Retinal pigment epithelial cell (primary cell): Measurements from ENCODE around the gene SULT6B1.
A peak's percentile ranks its signal among the peaks of the same experiment; 100 is the strongest.

Experiments used
- DNase-seq: peaks from one replicate; pipeline ENCODE4 v3.0.0-alpha.2; 2010; ENCODE audit warnings: low read depth
- H3K4me3 ChIP-seq: 2 replicates; pipeline ENCODE4 v1.5.1; 2011; ENCODE audit warnings: mild to moderate bottlenecking, low read length, control low read depth, moderate library complexity
- TF ChIP-seq, protein P1 (sequence below): conservative IDR thresholded peaks from 2 replicates; pipeline ENCODE4 v1.5.1; 2011; ENCODE audit warnings: low read depth, low read length, control low read depth, inconsistent platforms

The SULT6B1 gene

DNA sequence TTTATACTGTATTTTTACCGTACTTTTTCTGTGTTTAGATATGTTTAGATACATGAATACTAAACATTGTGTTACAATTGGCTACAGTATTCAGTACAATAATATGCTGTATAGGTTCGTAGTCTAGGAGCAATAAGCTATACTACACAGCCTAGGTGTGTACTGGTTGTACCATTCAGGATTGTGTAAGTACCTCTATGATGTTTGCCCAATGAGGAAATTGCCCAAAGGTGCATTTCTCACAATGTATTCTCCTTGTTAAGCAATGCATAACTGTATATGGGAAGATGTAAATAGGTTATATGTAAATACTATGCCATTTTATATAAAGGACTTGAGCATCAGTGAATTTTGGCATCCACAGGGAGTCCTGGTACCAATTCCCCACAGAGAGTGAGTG, 42.4 kb downstream of the SULT6B1 start:
- no peak for DNase-seq
- TF ChIP-seq, protein P1, sequence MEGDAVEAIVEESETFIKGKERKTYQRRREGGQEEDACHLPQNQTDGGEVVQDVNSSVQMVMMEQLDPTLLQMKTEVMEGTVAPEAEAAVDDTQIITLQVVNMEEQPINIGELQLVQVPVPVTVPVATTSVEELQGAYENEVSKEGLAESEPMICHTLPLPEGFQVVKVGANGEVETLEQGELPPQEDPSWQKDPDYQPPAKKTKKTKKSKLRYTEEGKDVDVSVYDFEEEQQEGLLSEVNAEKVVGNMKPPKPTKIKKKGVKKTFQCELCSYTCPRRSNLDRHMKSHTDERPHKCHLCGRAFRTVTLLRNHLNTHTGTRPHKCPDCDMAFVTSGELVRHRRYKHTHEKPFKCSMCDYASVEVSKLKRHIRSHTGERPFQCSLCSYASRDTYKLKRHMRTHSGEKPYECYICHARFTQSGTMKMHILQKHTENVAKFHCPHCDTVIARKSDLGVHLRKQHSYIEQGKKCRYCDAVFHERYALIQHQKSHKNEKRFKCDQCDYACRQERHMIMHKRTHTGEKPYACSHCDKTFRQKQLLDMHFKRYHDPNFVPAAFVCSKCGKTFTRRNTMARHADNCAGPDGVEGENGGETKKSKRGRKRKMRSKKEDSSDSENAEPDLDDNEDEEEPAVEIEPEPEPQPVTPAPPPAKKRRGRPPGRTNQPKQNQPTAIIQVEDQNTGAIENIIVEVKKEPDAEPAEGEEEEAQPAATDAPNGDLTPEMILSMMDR: no peak
- no peak overlapping the region for H3K4me3 ChIP-seq

DNA sequence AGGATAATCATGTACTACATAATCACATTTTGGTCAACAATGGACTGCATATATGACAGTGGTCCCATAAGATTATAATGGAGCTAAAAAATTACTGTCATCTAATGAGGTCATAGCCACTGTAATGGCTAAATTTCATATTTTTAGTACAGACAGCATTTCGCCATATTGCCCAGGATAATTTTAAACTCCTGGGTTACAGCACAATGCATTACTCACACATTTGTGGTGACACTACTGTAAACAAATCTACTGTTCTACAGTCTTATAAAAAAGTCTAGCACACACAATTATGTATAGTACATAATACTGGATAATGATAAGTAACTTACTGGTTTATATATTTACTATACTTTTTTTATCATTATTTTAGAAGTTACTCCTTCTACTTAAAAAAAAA, 44.5 kb downstream of the SULT6B1 start:
- H3K4me3 ChIP-seq: no peak overlapping the region
- TF ChIP-seq, protein P1: no peak
- DNase-seq: no peak

DNA sequence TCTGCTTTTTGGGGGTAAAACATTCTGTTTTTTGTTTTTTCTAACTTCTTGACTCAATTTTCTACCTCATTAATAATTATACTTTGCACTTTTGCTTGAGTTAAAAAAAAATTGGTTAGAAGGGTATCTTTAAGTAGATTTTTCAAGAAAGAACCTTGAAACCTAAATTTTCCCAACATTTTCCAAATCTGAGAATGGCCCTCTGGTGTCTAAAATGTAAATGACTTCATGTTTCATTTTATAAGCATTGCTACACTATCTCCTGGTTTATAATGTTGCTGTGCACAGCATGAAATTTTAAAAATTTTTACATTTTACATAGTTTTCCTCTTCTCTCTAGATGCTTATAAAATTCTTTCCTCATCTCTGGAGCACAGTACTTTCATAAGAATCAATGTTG, 45.9 kb downstream of the SULT6B1 start:
- TF ChIP-seq, protein P1: peak; percentile 12
- no peak overlapping the region for H3K4me3 ChIP-seq
- DNase-seq: no peak

DNA sequence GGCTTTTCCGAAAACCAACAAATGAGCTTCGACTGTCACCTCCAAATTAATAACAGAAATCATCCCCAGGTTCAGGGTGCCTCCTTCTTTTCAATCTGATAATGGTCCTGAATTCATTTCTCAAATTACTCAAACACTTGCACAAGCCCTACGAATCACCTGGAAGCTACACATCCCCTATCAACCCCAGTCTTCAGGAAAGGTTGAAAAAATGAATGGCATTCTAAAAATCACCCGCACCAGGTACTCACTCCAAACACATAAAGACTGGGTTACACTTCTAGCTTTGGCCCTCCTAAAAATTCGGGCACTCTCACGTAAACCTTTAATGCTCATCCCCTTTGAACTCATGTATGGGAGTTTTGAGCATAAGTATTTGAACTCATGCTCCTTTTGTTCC, 55.6 kb downstream of the SULT6B1 start:
- DNase-seq: no peak
- no peak overlapping the region for H3K4me3 ChIP-seq
- TF ChIP-seq, protein P1: no peak

DNA sequence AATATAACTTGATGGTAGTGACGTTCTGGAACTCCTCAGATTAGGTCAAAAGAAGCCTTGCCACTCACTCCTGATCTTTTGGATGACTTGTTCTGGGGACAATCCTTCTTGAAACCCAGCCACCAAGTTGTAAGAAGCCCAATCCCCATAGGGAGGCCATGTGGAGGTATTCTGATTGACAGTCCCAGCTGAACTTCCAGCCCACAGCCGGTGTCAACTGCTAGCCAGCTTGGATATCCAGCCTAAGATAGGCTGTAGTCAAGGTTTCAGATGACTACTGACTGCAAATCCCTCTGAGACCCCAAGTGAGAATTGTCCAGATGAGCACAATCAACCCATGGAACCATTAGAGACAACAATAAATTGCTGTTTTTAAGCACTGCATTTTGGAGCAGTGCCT, 63.1 kb downstream of the SULT6B1 start:
- TF ChIP-seq, protein P1: no peak
- DNase-seq: no peak
- no peak overlapping the region for H3K4me3 ChIP-seq

DNA sequence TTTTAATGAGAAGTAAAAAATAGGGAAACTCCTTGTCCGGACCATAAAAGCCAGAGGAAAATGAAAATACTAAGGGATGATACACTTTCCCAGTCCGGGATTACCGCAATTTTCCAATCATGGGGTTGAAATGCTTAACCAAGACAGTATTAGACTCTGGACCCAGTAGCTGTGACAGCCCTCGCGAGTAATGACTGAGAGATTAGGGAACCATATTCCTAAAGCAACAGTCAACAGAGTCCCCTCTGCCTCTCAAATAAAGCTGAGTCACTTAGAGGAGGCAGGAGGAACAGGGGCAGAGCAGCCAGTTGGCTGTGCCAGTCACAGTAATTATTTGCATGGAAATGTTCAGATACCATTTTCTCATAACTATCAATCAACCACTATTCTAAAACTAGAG, 69.3 kb downstream of the SULT6B1 start:
- no peak overlapping the region for H3K4me3 ChIP-seq
- DNase-seq: no peak
- TF ChIP-seq, protein P1: no peak
